ENCODE data around the gene YEATS2. TPM values are rescaled to one million over a fixed set of nuclear protein-coding genes. Genes with fewer than 3 reads are reported as not detected.

YEATS2 gene
- total RNA-seq, 4 donors from 2014 or later, result 30.0 to 42.5 (median 37.7) TPM

- H3K27me3 ChIP-seq, result no peaks in the 10 kb centered on the region
- no peaks in the 10 kb centered on the region for H3K9me3 ChIP-seq
- intact Hi-C loops (cut with DNase I), result no loop called here
- DNase-seq, result no peak
- H3K36me3 ChIP-seq, result peaks cover 73 to 87% of the 10 kb centered on the region in 2 donors
- WGBS, 2 donors, result 94 to 95% methylated on average over 11 to 12 of the region's 12 CpGs
- no peaks in the 10 kb centered on the region for H3K4me1 ChIP-seq
- no peak overlapping the region for H3K4me3 ChIP-seq (replicated peaks in 1 of 3)
- TF ChIP-seq CTCF (IDR thresholded peaks at IDR 0.05), result no peak
- TF ChIP-seq POLR2A (IDR thresholded peaks at IDR 0.05), result no peak
- H3K27ac ChIP-seq, result no peak overlapping the region
These were observed 109.7 kb downstream of the YEATS2 start for GRCh38 chr3:183807209-183807728.

DNA sequence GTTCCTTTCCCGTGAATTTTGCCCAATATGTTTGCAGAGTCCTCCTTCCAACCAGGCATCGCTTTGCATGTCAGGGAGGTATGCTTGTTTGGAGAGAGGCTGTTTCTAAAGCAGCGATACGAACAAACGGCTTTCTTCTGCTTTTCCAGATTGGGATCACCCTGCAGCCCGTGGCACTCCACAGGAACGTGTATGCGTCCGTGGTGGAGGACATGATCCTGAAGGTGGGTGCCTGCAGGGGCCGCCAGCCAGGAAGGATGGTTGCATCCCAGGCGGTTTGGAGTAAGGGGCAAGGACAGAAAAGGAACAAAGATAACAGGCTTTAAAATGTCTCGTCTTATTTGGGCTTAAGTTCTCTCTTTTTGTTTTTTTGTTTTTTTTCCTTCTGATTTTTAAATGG, 110.3 kb downstream of the YEATS2 start:
- no peaks in the 10 kb centered on the region for H3K27me3 ChIP-seq
- intact Hi-C loops (cut with DNase I), result no loop called here
- H3K27ac ChIP-seq, result no peak overlapping the region
- peaks cover 67 to 83% of the 10 kb centered on the region in 2 donors for H3K36me3 ChIP-seq
- no peak for DNase-seq
- H3K4me3 ChIP-seq (replicated peaks in 1 of 3), result no peak overlapping the region
- H3K4me1 ChIP-seq, result no peaks in the 10 kb centered on the region
- TF ChIP-seq CTCF (IDR thresholded peaks at IDR 0.05) (no peak), POLR2A (IDR thresholded peaks at IDR 0.05) (no peak)
- WGBS, 2 donors, result 93 to 94% methylated on average over 12 of the region's 12 CpGs
- H3K9me3 ChIP-seq, result no peaks in the 10 kb centered on the region

DNA sequence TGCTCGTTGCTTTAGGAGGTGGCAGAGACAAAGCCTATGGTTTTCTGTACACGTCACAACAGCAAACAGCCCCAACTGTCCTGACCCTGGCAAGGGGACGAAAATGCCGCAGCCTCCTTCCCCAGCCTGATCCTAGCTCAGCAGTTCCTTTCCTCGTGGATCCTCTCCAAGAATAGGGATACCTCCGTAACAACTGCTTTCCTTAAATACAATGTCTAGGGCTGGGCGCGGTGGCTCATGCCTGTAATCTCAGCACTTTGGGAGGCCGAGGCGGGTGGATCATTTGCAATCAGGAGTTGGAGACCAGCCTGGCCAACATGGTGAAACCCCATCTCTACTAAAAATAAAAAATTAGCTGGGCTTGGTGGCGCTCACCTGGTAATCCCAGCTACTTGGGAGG, 110.8 kb downstream of the YEATS2 start:
- H3K4me1 ChIP-seq, result no peaks in the 10 kb centered on the region
- no peaks in the 10 kb centered on the region for H3K27me3 ChIP-seq
- intact Hi-C loops (cut with DNase I), result no loop called here
- no peaks in the 10 kb centered on the region for H3K9me3 ChIP-seq
- no peak overlapping the region for H3K27ac ChIP-seq
- TF ChIP-seq POLR2A (IDR thresholded peaks at IDR 0.05) (no peak), CTCF (IDR thresholded peaks at IDR 0.05) (no peak)
- 95 to 96% methylated on average over 11 of the region's 11 CpGs for WGBS, 2 donors
- H3K4me3 ChIP-seq (replicated peaks in 1 of 3), result no peak overlapping the region
- peaks cover 63 to 79% of the 10 kb centered on the region in 2 donors for H3K36me3 ChIP-seq
- no peak for DNase-seq

GRCh38 chr3:183809270-183809669, 111.7 kb downstream of the YEATS2 start:
- WGBS, 2 donors, result 89 to 93% methylated on average over 5 of the region's 5 CpGs
- Histone ChIP-seq H3K27me3 (no peaks in the 10 kb centered on the region), H3K9me3 (no peaks in the 10 kb centered on the region), H3K4me3 (replicated peaks in 1 of 3) (no peak overlapping the region), H3K4me1 (no peaks in the 10 kb centered on the region), H3K27ac (no peak overlapping the region), H3K36me3 (peaks cover 54 to 69% of the 10 kb centered on the region in 2 donors)
- TF ChIP-seq POLR2A (IDR thresholded peaks at IDR 0.05) (no peak), CTCF (IDR thresholded peaks at IDR 0.05) (no peak)
- intact Hi-C loops (cut with DNase I), result no loop called here
- DNase-seq, result no peak

GRCh38 chr3:183810643-183811594, 113.3 kb downstream of the YEATS2 start:
- WGBS, 2 donors, result 94 to 95% methylated on average over 24 of the region's 24 CpGs
- H3K4me3 ChIP-seq (replicated peaks in 1 of 3), result no peak overlapping the region
- H3K9me3 ChIP-seq, result no peaks in the 10 kb centered on the region
- H3K36me3 ChIP-seq, result peaks cover 47 to 54% of the 10 kb centered on the region in 2 donors
- H3K27ac ChIP-seq, result no peak overlapping the region
- no peaks in the 10 kb centered on the region for H3K27me3 ChIP-seq
- H3K4me1 ChIP-seq, result peaks cover 0 to 3% of the 10 kb centered on the region in 2 donors
- intact Hi-C loops (cut with DNase I), result no loop called here
- no peak for DNase-seq
- TF ChIP-seq CTCF (IDR thresholded peaks at IDR 0.05), result no peak
- no peak for TF ChIP-seq POLR2A (IDR thresholded peaks at IDR 0.05)
